ENCODE measurements around the gene ABCA4. TPM values are rescaled to one million over a fixed set of nuclear protein-coding genes. Genes with fewer than 3 reads are reported as not detected.
A peak's percentile ranks its signal among the peaks of the same experiment; 100 is the strongest.

The ABCA4 gene
- polyA plus RNA-seq, 6 donors from 2014 or later = not detected

DNA sequence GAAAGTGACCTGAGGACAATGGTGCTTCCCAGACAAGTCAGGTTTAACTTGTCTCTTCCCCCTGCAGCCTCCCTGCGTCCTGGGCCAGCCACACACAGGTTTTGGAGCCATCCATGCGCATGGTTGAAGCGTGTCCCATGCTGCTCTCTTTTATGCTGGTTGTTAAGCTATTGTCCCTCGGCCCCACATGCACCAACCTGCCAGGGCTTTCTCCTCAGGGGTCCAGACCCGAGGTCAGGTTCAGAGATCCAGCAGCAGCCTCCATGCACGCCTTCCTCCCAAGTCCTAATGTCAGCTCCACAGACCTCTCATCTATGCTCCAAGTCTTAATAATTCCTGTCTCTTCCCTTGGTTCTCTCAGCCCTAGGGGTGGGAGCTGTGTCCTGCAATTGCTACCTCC lies 1.6 kb downstream of the ABCA4 start:
- H3K4me1 Mint-ChIP-seq = no peaks in the 10 kb centered on the region
- ATAC-seq (ENCODE audit: low read depth in 2 of 2) = no peak
- no peak for DNase-seq
- H3K27ac Mint-ChIP-seq = no peak overlapping the region
- H3K4me3 Mint-ChIP-seq = no peak overlapping the region
- H3K9me3 Mint-ChIP-seq = peaks cover 0 to 3% (median 0%) of the 10 kb centered on the region in 7 donors
- H3K36me3 Mint-ChIP-seq = no peaks in the 10 kb centered on the region
- peaks cover 0 to 21% (median 11%) of the 10 kb centered on the region in 3 donors for H3K27me3 Mint-ChIP-seq

- H3K4me1 Mint-ChIP-seq = no peaks in the 10 kb centered on the region
- no peak overlapping the region for H3K4me3 Mint-ChIP-seq
- H3K9me3 Mint-ChIP-seq = peaks cover 0 to 3% (median 0%) of the 10 kb centered on the region in 7 donors
- peaks cover 0 to 21% (median 18%) of the 10 kb centered on the region in 3 donors for H3K27me3 Mint-ChIP-seq
- H3K36me3 Mint-ChIP-seq = no peaks in the 10 kb centered on the region
- no peak for ATAC-seq (ENCODE audit: low read depth in 2 of 2)
- H3K27ac Mint-ChIP-seq = no peak overlapping the region
- no peak for DNase-seq
These were observed 2.5 kb downstream of the ABCA4 start for GRCh38 chr1:94118471-94118870.

GRCh38 chr1:94118013-94118412 lies 2.9 kb downstream of the ABCA4 start:
- H3K27me3 Mint-ChIP-seq = peaks cover 0 to 21% (median 18%) of the 10 kb centered on the region in 3 donors
- no peak for ATAC-seq (ENCODE audit: low read depth in 2 of 2)
- DNase-seq = no peak
- no peaks in the 10 kb centered on the region for H3K36me3 Mint-ChIP-seq
- no peaks in the 10 kb centered on the region for H3K4me1 Mint-ChIP-seq
- H3K27ac Mint-ChIP-seq = no peak overlapping the region
- no peak overlapping the region for H3K4me3 Mint-ChIP-seq
- peaks cover 0 to 3% (median 0%) of the 10 kb centered on the region in 7 donors for H3K9me3 Mint-ChIP-seq

GRCh38 chr1:94117259-94117851 lies 3.6 kb downstream of the ABCA4 start:
- H3K9me3 Mint-ChIP-seq = peaks cover 0 to 3% (median 0%) of the 10 kb centered on the region in 7 donors
- no peak overlapping the region for H3K4me3 Mint-ChIP-seq
- no peaks in the 10 kb centered on the region for H3K36me3 Mint-ChIP-seq
- H3K27ac Mint-ChIP-seq = no peak overlapping the region
- ATAC-seq (ENCODE audit: low read depth in 2 of 2) (no peak), DNase-seq (no peak)
- peaks cover 0 to 21% (median 12%) of the 10 kb centered on the region in 3 donors for H3K27me3 Mint-ChIP-seq
- no peaks in the 10 kb centered on the region for H3K4me1 Mint-ChIP-seq

- no peak overlapping the region for H3K27ac Mint-ChIP-seq
- no peak for ATAC-seq (ENCODE audit: low read depth in 2 of 2)
- H3K4me3 Mint-ChIP-seq = peak overlapping the region in 1 of 8 donors; percentile 74
- peaks cover 0 to 3% (median 0%) of the 10 kb centered on the region in 7 donors for H3K9me3 Mint-ChIP-seq
- no peak for DNase-seq
- no peaks in the 10 kb centered on the region for H3K4me1 Mint-ChIP-seq
- no peaks in the 10 kb centered on the region for H3K36me3 Mint-ChIP-seq
- peaks cover 0 to 12% (median 12%) of the 10 kb centered on the region in 3 donors for H3K27me3 Mint-ChIP-seq
These were observed 5.0 kb downstream of the ABCA4 start for GRCh38 chr1:94115900-94116436.

DNA sequence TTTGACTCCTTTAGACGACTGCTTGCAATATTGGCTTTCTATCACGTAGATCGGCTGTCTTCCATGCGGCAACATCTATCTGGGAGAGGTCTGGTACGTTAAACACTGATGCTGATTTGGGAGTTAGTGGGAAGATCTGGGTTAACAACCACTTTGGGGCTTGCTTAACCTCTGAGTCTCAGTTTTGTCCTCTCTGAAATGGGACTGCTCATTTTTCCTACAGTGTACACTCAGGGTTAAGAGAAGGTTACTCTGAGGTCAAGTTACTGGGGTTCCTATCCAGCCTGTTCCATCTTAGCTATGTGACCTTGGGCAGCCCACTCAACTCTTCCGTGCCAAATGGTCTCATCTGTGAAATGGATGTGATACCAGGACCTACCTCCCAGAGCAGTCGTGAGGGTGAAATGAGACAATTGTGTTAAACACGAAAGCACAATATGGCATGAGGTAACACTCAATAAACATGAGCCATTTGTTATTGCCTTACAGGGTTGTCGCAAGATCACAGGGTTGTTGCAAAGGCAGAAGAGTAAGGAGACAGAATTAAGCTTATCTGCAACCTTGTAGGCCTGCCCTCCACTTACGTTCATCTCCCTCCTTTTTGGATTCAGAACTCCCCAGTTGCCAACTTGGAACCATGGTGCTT lies 5.6 kb downstream of the ABCA4 start:
- H3K27me3 Mint-ChIP-seq = peaks cover 0 to 12% (median 9%) of the 10 kb centered on the region in 3 donors
- peaks cover 0 to 3% (median 0%) of the 10 kb centered on the region in 7 donors for H3K9me3 Mint-ChIP-seq
- DNase-seq = no peak
- H3K4me3 Mint-ChIP-seq = no peak overlapping the region
- no peaks in the 10 kb centered on the region for H3K36me3 Mint-ChIP-seq
- no peak for ATAC-seq (ENCODE audit: low read depth in 2 of 2)
- H3K4me1 Mint-ChIP-seq = no peaks in the 10 kb centered on the region
- H3K27ac Mint-ChIP-seq = peak overlapping the region in 1 of 6 donors; percentile 2

DNA sequence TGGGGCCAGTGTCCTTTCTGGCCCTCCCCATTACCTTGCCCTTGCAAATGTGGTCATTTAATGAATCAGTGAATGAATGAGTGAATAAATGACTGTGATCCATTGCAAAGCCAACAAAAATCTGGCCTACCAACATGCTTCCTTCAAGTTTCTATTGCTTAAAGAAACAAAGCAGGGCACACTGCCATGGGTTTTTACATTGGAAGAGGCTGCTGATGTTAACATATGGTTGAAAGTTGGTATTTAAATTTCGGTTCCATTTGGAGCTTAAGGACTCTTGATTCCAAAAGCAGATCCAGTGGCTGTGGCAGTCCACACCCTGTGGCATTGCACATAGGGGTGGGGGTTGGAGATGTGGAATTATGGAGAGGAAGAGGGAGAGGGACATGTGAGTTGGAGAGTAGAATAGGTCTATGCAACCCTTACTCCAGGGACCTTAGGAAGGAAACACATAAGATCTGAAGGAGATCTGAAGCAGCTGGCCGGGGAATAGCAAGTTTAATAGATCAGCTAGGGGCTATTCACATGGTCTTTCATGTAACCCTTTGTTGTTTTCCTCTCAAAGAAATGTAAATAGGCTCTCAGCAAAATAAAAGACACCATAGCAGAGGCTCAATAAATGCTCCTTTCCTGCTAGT lies 7.2 kb downstream of the ABCA4 start:
- DNase-seq (no peak), ATAC-seq (ENCODE audit: low read depth in 2 of 2) (no peak)
- H3K4me1 Mint-ChIP-seq = no peaks in the 10 kb centered on the region
- no peak overlapping the region for H3K27ac Mint-ChIP-seq
- H3K36me3 Mint-ChIP-seq = no peaks in the 10 kb centered on the region
- peaks cover under 1 to 7% (median 5%) of the 10 kb centered on the region in 3 donors for H3K27me3 Mint-ChIP-seq
- H3K9me3 Mint-ChIP-seq = peaks cover 0 to 3% (median 0%) of the 10 kb centered on the region in 7 donors
- no peak overlapping the region for H3K4me3 Mint-ChIP-seq

DNA sequence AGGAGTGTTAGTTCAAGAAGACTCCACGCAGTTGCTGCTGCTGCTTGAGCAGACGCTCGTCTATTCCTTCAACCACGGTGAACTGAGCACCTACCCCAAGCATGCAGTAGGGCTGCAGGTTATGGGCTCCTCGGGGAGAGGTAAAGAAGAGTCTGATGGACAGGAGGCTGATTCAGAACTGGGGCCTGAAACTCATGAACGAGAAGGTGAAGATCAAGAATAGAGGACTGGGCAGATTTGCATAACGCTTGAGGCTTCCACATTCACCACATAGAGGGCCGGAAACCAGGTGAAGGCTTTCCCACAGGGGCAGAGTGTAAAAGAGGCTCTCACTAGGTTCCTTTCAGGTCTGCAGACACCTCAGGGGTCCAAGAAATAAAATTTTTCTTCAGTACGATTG lies 9.1 kb downstream of the ABCA4 start:
- no peak for DNase-seq
- Mint-ChIP-seq H3K4me3 (no peak overlapping the region), H3K36me3 (peaks cover 0 to 13% of the 10 kb centered on the region in 2 donors), H3K9me3 (peaks cover 0 to 6% (median 0%) of the 10 kb centered on the region in 7 donors), H3K4me1 (no peaks in the 10 kb centered on the region), H3K27ac (no peak overlapping the region), H3K27me3 (peaks cover 15 to 24% (median 19%) of the 10 kb centered on the region in 3 donors)
- no peak for ATAC-seq (ENCODE audit: low read depth in 2 of 2)

DNA sequence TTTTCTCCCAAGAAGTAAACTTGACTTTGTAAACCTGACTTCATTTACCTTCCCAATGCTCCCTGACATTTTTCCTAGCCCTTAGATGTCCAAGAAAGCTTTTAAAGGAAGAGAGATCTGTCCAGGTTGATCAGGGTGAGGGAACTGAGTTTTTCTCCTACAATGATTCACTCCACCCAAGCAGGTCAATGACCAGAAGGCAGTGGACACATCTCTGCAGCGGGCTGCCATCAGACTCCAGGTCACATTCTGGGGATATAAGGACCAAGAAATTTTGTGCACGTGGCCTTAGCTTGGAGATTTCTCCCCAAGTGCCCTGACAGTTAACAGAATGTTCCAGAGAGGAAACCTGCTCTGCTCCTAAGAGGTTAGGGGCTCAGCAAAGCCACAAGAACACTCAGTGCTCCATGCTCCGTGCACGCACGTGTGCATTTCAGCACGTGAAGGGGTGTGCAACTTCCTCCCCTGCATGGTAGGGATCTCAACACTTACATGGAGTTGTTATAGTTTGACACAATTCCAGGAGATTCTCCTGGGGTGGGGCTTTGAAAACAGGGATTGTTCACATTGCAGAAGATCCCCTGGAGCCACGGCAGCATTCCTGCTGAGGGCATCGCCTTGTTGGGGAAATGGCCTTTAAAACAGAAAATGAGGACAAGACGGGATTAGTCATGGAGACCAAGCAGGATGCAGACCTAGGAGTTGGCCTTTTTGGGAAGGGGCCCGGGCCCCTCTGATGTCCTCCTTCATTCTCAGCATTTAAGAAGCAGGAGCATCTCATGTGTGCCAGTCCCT lies 9.8 kb downstream of the ABCA4 start:
- Mint-ChIP-seq H3K9me3 (peaks cover 0 to 6% (median 0%) of the 10 kb centered on the region in 7 donors), H3K4me1 (no peaks in the 10 kb centered on the region), H3K36me3 (peaks cover 0 to 13% of the 10 kb centered on the region in 2 donors), H3K27me3 (peaks cover 18 to 31% (median 23%) of the 10 kb centered on the region in 3 donors), H3K27ac (no peak overlapping the region), H3K4me3 (no peak overlapping the region)
- ATAC-seq (ENCODE audit: low read depth in 2 of 2) (no peak), DNase-seq (no peak)

DNA sequence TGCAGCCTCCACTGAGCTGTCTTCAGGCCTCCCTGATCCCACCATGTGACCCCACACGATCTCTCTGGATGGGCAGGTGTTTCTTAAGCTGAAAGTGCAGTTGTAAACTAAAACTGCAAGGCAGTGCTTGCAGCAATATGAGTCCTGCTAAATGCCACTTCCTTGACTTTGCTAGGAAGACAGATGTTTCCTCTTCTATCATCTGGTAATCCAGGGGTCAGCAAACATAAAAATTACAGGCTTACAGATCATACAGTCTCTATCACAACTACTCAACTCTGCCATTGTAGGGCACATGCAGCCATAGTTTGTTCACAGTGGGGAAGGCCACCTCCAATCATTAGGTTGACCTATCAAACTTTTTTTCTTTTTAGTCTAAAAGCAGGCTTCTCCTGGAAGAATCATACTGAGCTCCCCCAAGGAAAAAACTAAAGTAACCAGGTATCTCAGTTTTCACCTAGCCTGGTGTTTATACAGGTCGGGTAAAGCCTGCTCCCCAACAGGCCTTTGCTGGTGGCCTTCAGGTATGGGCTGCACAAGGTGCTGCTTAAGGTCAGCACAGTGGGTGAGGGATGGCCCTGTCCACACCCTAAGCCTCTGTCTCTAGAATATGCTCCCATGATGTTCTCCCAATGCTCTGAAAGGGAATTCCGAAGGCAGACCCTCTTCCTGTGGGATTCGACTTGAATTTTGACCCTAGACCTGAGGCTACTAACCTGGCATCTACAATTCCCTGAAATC lies 10.8 kb downstream of the ABCA4 start:
- peaks cover 21 to 33% (median 24%) of the 10 kb centered on the region in 3 donors for H3K27me3 Mint-ChIP-seq
- no peak for DNase-seq

GRCh38 chr1:94109478-94109877 lies 11.5 kb downstream of the ABCA4 start:
- Mint-ChIP-seq H3K27me3 (peaks cover 28 to 40% (median 31%) of the 10 kb centered on the region in 3 donors), H3K9me3 (peaks cover 0 to 5% (median 0%) of the 10 kb centered on the region in 7 donors), H3K36me3 (peaks cover 0 to 13% of the 10 kb centered on the region in 2 donors), H3K4me1 (peaks cover 0 to 5% (median 0%) of the 10 kb centered on the region in 3 donors), H3K4me3 (no peak overlapping the region), H3K27ac (peak overlapping the region in 1 of 6 donors; percentile 6)
- DNase-seq = no peak
- no peak for ATAC-seq (ENCODE audit: low read depth in 2 of 2)

More for the DNA sequence above, 10.8 kb downstream of the ABCA4 start:
- peaks cover 0 to 5% (median 0%) of the 10 kb centered on the region in 7 donors for H3K9me3 Mint-ChIP-seq
- no peak for ATAC-seq (ENCODE audit: low read depth in 2 of 2)
- no peak overlapping the region for H3K27ac Mint-ChIP-seq
- peaks cover 0 to 13% of the 10 kb centered on the region in 2 donors for H3K36me3 Mint-ChIP-seq
- peaks cover 0 to 4% (median 0%) of the 10 kb centered on the region in 3 donors for H3K4me1 Mint-ChIP-seq
- H3K4me3 Mint-ChIP-seq = no peak overlapping the region

DNA sequence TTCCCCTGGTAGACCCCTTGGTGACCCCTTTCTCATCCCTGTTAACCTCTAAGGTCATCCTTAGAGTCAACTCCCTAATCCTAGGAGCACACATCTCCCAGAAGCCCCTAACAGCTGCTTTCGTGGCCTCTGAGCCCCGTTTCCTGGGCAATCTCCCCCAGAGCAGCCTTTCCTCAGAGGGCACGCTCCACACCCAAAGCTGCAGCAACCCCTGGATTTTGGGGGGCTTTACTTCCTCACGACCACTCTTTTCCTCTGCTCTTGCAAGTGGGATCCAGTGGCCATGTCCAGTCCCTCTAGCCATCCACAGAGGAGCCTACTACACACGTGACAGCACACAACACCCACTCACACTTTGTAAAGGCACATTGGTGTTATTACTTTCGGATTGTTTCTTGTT lies 13.8 kb downstream of the ABCA4 start:
- H3K4me3 Mint-ChIP-seq = peak overlapping the region in 1 of 8 donors; percentile 51
- H3K27me3 Mint-ChIP-seq = peaks cover 44 to 52% (median 52%) of the 10 kb centered on the region in 3 donors
- H3K4me1 Mint-ChIP-seq = peaks cover 0 to 5% (median 0%) of the 10 kb centered on the region in 3 donors
- DNase-seq (no peak), ATAC-seq (ENCODE audit: low read depth in 2 of 2) (no peak)
- peaks cover 0 to 5% (median 0%) of the 10 kb centered on the region in 7 donors for H3K9me3 Mint-ChIP-seq
- no peak overlapping the region for H3K27ac Mint-ChIP-seq
- H3K36me3 Mint-ChIP-seq = peaks cover 0 to 13% of the 10 kb centered on the region in 2 donors

Measured in naive B cell (primary cell).